K562 (cell line): ENCODE results near the gene TMEM202. TPM values are rescaled to one million over a fixed set of nuclear protein-coding genes. Genes with fewer than 3 reads are reported as not detected.
"Not testable (repeated sequence)": the region's sequence is repeated elsewhere in the genome, so short reads cannot be mapped to it uniquely, and the experiment has no call there.

Source experiments
- ATAC-seq: fragments of 200-7000 bp; cut with Tn5 transposase; 3 replicates; pipeline ENCODE4 v1.9.1; 2020; ENCODE audit warnings: moderate library complexity
- BruUV-seq: library from RNA; stranded (reverse); fragments of 400-500 nt; replicated peaks from 2 replicates; lab custom pipeline; 2021; lab: Mats Ljungman, UMichigan
- CTCF ChIA-PET: fragments of 300-600 bp; formaldehyde crosslinking; extraction: SDS; loops from one replicate; lab custom pipeline; 2021; ENCODE audit warnings: low intra/inter-chr PET ratio; lab: Yijun Ruan, JAX
- POLR2A ChIA-PET: fragments of 300-600, 350-650 bp; sonication (Branson Sonifier 250); formaldehyde crosslinking; extraction: SDS; loops from one replicate; lab custom pipeline; 2021; ENCODE audit warnings: antibody characterized with exemption, inconsistent platforms; lab: Yijun Ruan, JAX
- DNase-seq, 4 experiments: peaks; one replicate each; pipeline versions ENCODE4 v3.0.0 to v3.0.0-alpha.2; 2011 to 2018; ENCODE audit warnings: low spot score in 3 of 4, mixed read lengths in 3 of 4; ENCODE audit errors: extremely low read depth in 1 of 4
- FAIRE-seq: peaks from 2 replicates; lab custom pipeline; 2011; peaks lifted over from hg19 to GRCh38; lab: Jason Lieb, UNC
- H2AFZ ChIP-seq: 2 replicates; pipeline ENCODE4 v1.6.0; 2011; ENCODE audit warnings: low read depth, low read length, control low read depth, inconsistent platforms
- H3K27ac ChIP-seq: fragments of 200-600 bp; 3 replicates; pipeline ENCODE4 v1.8.0; 2011; ENCODE audit warnings: low read depth, mild to moderate bottlenecking, control low read depth, inconsistent platforms, low read length, moderate library complexity, mixed read lengths; ENCODE audit errors: extremely low read depth
- H3K27me3 ChIP-seq, 2 experiments: fragments of 300-600 bp in 1 of 2; 2 replicates in 1 of 2; 3 replicates in 1 of 2; pipeline versions ENCODE4 v1.6.0 to v1.8.0; 2011; ENCODE audit warnings: inconsistent platforms in 2 of 2, low read length in 2 of 2, mild to moderate bottlenecking in 1 of 2, mixed read lengths in 1 of 2, moderate library complexity in 1 of 2; ENCODE audit not compliant: control insufficient read depth in 2 of 2, insufficient read depth in 2 of 2
- H3K36me3 ChIP-seq: fragments of 300-600 bp; 3 replicates; pipeline ENCODE4 v1.8.0; 2011; ENCODE audit warnings: mild to moderate bottlenecking, low read length, inconsistent platforms; ENCODE audit not compliant: control insufficient read depth, insufficient read depth
- H3K4me1 ChIP-seq, 2 experiments: fragments of 200-600 bp in 1 of 2; replicated peaks in 1 of 2; 2 replicates in 1 of 2; 3 replicates in 1 of 2; pipeline versions ENCODE4 v1.5.1 to v1.8.0; 2011; ENCODE audit warnings: inconsistent platforms in 2 of 2, low read length in 2 of 2, mild to moderate bottlenecking in 1 of 2, mixed read lengths in 1 of 2, moderate library complexity in 1 of 2; ENCODE audit not compliant: control insufficient read depth in 2 of 2, insufficient read depth in 2 of 2
- H3K4me2 ChIP-seq: 2 replicates; pipeline ENCODE4 v1.6.1; 2011; ENCODE audit warnings: low read length, control low read depth, inconsistent platforms, mixed read lengths; ENCODE audit not compliant: insufficient read depth
- H3K4me3 ChIP-seq: fragments of 200-600 bp; sonication (generic), shearing (Covaris generic); 2 replicates; pipeline ENCODE4 v1.5.1; 2016; ENCODE audit warnings: control low read depth, inconsistent platforms
- H3K79me2 ChIP-seq: fragments of 200-600 bp; 3 replicates; pipeline ENCODE4 v1.8.0; 2011; ENCODE audit warnings: low read length, inconsistent platforms; ENCODE audit not compliant: control insufficient read depth, insufficient read depth
- H3K9ac ChIP-seq, 2 experiments: 2 replicates each; pipeline versions ENCODE4 v1.6.0 to v1.6.1; 2011; ENCODE audit warnings: low read depth in 2 of 2, low read length in 2 of 2, control low read depth in 1 of 2, inconsistent platforms in 1 of 2, mild to moderate bottlenecking in 1 of 2, mixed read lengths in 1 of 2; ENCODE audit not compliant: insufficient read depth in 1 of 2
- H3K9me1 ChIP-seq: one replicate; pipeline ENCODE4 v1.6.0; 2011; ENCODE audit warnings: inconsistent platforms, mild to moderate bottlenecking, low read length, moderate library complexity; ENCODE audit not compliant: control insufficient read depth, insufficient read depth
- H3K9me3 ChIP-seq: replicated peaks from 2 replicates; pipeline ENCODE4 v1.5.1; 2011; ENCODE audit warnings: low read depth, low read length, inconsistent platforms; ENCODE audit not compliant: control insufficient read depth, insufficient read depth
- H4K20me1 ChIP-seq: replicated peaks from 2 replicates; pipeline ENCODE4 v1.6.1; 2011; ENCODE audit warnings: low read length, inconsistent platforms, mixed read lengths; ENCODE audit not compliant: control insufficient read depth, insufficient read depth
- PHTF2 ChIP-seq: fragments of 250-450 bp; sonication (Bioruptor Pico); IDR thresholded peaks from 2 replicates; pipeline ENCODE4 v1.5.0; 2021; ENCODE audit warnings: mild to moderate bottlenecking
- ZC3H8 ChIP-seq: fragments of 450-650 bp; IDR thresholded peaks from 2 replicates; pipeline ENCODE4 v1.6.1; 2017
- WGBS: fragments of 100-300 bp; shearing (Covaris generic); methylation state at CpG from one replicate; pipeline ENCODE4 v1.1.6; 2016; ENCODE audit warnings: low coverage, mixed read lengths; ENCODE audit not compliant: insufficient coverage; ENCODE audit errors: missing lambda C conversion rate; 5-methylcytosine and 5-hydroxymethylcytosine counted together
- in situ Hi-C: fragments of 300-500 bp; cut with MboI; formaldehyde crosslinking; loops from 4 replicates; pipeline ENCODE4 v1.15.0; 2018; ENCODE audit warnings: inconsistent platforms, mixed read lengths
- intact Hi-C: fragments of 100-400 bp; cut with micrococcal nuclease; formaldehyde crosslinking; loops from 2 replicates; pipeline ENCODE4 v1.14.2; 2022
- polyA plus RNA-seq, 8 experiments: library from polyadenylated mRNA; depleted of rRNA in 4 of 8; stranded (reverse) in 5 of 8; unstranded in 3 of 8; fragments of >200 nt; fragmentation: Nextera tagmentation in 2 of 8; fragmentation: Illumina TruSeq in 1 of 8; extraction: Ambion mirVana in 2 of 8; extraction: Trizol in 1 of 8; gene quantifications; 2 replicates each; pipeline versions ENCODE4 v1.2.1 to v1.2.3, GENCODE V29; 2011 to 2014; ENCODE audit warnings: inconsistent platforms in 1 of 8, missing spikeins in 1 of 8
- total RNA-seq, 7 experiments: library from RNA; depleted of rRNA in 6 of 7; stranded (reverse); fragments of >200 nt in 6 of 7; fragmentation: Illumina TruSeq in 2 of 7; extraction: Trizol in 2 of 7; gene quantifications; 2 replicates each; pipeline versions ENCODE4 v1.2.1 to v1.2.3, GENCODE V29; 2011 to 2021; ENCODE audit warnings: low replicate concordance in 1 of 7
- TF ChIP-seq, protein P1 (sequence below): fragments of 250-450 bp; sonication (Bioruptor Pico); IDR thresholded peaks from 2 replicates; pipeline ENCODE4 v1.5.0; 2021; ENCODE audit warnings: mild to moderate bottlenecking, moderate library complexity

TMEM202 gene
- total and polyA plus RNA-seq, 9 of the 15 experiments (the other 6 are each of a cell fraction or from before 2014, with no cell fraction given): not detected

DNA sequence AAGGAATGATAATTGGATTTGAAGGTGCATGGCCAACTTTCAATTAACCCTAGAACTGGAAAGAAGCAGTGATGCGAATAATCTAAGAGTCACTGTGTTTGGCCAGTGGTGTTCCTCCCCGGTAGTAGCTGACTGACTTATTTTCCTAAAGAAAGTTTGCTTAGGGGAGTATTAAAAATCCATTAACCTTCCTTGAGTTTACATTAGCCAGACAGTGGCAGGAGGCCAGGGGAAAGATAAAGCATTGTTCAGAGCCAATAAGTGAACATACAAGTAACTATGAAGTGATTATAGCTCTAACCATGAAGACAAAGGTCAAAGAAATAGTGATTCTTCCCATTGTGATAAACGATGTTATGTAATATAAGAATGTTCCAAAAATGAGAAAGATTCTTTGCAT lies 8.9 kb upstream of the TMEM202 start:
- intact Hi-C loops: no loop called here
- TF ChIP-seq ZC3H8 (no peak), PHTF2 (no peak)
- TF ChIP-seq, protein P1, sequence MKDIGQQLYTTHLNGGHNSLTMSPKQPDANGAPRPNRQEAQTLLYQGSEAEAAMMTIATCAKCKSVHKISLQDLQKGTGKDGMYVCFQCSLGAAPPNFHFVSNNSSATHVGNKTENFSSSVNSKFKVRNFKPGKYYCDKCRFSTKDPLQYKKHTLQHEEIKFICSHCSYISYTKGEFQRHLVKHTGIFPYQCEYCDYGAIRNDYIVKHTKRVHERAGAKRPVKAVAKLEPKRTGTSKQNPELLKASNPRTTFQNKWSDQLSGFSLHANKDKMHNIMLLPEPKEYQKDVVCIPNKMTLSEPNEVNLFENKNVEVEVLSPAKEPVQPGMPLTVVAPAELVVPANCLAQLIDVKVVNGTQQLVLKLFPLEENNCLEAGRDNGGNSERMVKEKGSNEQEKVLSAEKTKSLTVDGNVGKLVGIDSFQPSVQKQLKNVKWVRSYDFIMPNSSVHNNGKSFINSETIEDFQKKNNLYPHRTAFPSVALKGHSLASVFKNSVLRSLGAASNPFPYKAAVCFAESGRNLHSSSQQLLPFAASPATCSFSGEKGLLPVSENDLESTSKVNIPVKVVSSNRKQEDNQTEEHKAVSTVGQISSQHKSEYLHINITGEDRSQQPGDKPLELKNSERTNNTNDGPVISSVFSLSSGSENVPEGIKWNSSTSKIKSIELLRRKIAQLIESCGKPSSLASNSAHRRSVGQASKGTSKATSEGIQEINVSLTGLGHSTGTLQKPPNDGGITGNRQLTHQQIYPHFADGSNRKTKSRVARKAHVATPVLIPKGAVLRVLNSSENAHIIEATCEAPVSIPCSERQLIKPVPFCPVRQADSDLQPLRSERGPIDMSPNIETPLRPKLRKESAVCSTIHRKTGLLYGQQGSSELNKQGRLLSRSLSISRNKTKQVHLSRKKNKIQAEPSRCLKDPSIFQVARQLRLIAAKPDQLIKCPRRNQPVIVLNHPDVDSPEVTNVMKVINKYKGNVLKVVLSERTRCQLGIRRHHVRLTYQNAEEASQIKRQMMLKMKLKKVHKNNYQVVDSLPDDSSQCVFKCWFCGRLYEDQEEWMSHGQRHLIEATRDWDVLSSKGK (CRISPR knock-in tag): no peak
- TF ChIP-seq, all 486 proteins: peak for 0

DNA sequence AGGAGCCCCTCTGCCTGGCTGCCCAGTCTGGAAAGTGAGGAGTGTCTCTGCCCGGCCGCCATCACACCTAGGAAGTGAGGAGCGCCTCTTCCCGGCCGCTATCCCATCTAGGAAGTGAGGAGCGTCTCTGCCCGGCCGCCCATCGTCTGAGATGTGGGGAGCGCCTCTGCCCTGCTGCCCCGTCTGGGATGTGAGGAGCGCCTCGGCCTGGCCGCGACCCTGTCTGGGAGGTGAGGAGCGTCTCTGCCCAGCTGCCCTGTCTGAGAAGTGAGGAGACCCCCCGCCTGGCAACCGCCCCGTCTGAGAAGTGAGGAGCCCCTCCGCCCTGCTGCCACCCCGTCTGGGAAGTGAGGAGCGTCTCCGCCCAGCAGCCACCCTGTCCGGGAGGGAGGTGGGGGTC lies 1.8 kb upstream of the TMEM202 start:
- 60% methylated on average over 5 of the region's 24 CpGs for WGBS
- intact Hi-C loops, H3K9me3 ChIP-seq, POLR2A ChIA-PET, in situ Hi-C loops, H3K36me3 ChIP-seq, H3K4me3 ChIP-seq, H2AFZ ChIP-seq, BruUV-seq, ATAC-seq, FAIRE-seq, H4K20me1 ChIP-seq, H3K79me2 ChIP-seq, H3K9me1 ChIP-seq, H3K4me2 ChIP-seq, H3K27ac ChIP-seq, H3K9ac ChIP-seq, H3K4me1 ChIP-seq, DNase-seq, CTCF ChIA-PET, H3K27me3 ChIP-seq: not testable (repeated sequence)

More for the DNA sequence above, 8.9 kb upstream of the TMEM202 start:
- Histone ChIP-seq H3K79me2 (no peaks in the 10 kb centered on the region), H3K27ac (no peak overlapping the region), H3K4me2 (no peak overlapping the region), H3K9ac (no peak overlapping the region), H3K9me3 (no peaks in the 10 kb centered on the region), H3K4me3 (no peak overlapping the region), H3K27me3 (peaks cover 4 to 14% of the 10 kb centered on the region in 2 experiments; a peak in 3 of 5 replicates), H4K20me1 (no peaks in the 10 kb centered on the region), H2AFZ (no peak overlapping the region), H3K4me1 (no peaks in the 10 kb centered on the region), H3K9me1 (no peaks in the 10 kb centered on the region), H3K36me3 (no peaks in the 10 kb centered on the region)
- no peak for ATAC-seq
- DNase-seq: no peak
- in situ Hi-C loops: no loop called here
- ChIA-PET CTCF (no interaction called here), POLR2A (no interaction called here)
- BruUV-seq: no TSS peak
- WGBS: 2% methylated on average over 3 of the region's 3 CpGs
- no peak for FAIRE-seq
